Inflammatory macrophage (primary cell): ENCODE measurements around the gene PYGO2.

Experiments
- DNase-seq, 2 donors: peaks; one replicate each; pipeline ENCODE4 v3.0.0-alpha.2; 2020 to 2022
- total RNA-seq, 18 experiments: gene quantifications; one replicate each; lab custom pipeline; 2026; ENCODE audit warnings: mixed read lengths in 6 of 18, inconsistent platforms in 2 of 18; lab: John Stamatoyannopoulos, UW

The PYGO2 gene, protein sequence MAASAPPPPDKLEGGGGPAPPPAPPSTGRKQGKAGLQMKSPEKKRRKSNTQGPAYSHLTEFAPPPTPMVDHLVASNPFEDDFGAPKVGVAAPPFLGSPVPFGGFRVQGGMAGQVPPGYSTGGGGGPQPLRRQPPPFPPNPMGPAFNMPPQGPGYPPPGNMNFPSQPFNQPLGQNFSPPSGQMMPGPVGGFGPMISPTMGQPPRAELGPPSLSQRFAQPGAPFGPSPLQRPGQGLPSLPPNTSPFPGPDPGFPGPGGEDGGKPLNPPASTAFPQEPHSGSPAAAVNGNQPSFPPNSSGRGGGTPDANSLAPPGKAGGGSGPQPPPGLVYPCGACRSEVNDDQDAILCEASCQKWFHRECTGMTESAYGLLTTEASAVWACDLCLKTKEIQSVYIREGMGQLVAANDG
- 4.4 to 21.4 (median 14.3) reads per million in 18 experiments for total RNA-seq

- peak; percentile 61 to 73 for DNase-seq
These were observed at the start of gene PYGO2 for GRCh38 chr1:154961207-154962155. Gene PYGO2 (minus strand): TSS chr1:154961782. CDS start chr1:154961576, 206 bp downstream.

- no peak for DNase-seq
These were observed 49.4 kb upstream of the PYGO2 start for GRCh38 chr1:155011004-155011416.

DNA sequence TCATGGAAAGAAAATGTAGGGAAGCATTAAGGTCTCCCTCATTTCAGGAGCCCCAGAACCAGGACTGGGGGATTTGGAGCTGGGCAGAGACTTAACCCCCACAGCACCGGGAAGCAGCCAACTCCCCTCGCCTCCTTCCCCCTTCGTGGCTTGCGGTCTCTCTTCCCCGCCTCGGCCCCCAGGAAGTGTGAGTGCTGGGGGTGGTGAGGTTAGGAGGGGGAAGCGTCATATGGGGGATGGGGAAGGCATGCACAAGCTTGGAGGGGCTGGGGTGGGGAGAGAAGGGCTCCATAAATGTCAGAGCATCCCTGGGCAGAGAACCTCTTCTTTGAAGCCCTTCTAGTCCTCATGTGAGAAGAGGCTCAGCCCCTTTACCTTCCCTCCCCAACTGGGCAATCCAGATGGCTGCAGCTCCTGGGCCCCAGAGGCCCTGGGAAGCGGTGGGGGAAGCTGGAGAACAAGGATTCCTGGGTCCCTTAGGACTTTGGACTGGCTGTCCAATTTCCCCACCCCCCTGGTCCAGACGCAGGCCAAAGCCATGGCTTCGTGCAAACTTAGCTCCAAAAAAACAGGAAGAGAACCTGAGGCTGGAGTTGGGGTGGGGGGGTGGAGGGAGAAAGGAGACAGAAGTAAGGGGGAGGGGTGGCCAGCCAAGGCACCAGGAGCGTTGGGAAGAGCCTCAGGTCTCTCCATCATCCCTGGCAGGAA, 48.8 kb upstream of the PYGO2 start:
- peak in 1 of 2 donors; percentile 42 for DNase-seq

DNA sequence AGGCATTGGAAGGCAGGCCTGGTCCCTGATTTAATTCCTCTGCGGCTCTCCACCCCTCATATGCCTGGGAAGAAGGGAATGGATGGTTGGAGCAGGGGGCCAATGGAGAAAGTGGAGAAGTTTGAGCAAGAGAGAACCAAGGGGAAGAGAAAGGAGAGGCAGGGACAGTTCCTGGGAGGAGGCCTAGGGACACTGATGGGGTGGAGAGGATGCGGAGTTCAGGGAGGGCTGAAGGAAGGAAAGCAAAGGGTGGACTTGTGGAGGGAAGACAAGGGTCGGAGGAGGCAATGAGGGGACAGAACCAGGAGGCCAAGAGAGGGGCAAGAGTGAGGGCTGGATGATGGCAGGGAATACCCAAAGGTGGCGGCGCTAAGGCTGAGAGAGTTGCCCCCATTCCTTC, 48.2 kb upstream of the PYGO2 start:
- DNase-seq, result no peak

GRCh38 chr1:155009221-155009711, 47.7 kb upstream of the PYGO2 start:
- DNase-seq, result no peak

DNA sequence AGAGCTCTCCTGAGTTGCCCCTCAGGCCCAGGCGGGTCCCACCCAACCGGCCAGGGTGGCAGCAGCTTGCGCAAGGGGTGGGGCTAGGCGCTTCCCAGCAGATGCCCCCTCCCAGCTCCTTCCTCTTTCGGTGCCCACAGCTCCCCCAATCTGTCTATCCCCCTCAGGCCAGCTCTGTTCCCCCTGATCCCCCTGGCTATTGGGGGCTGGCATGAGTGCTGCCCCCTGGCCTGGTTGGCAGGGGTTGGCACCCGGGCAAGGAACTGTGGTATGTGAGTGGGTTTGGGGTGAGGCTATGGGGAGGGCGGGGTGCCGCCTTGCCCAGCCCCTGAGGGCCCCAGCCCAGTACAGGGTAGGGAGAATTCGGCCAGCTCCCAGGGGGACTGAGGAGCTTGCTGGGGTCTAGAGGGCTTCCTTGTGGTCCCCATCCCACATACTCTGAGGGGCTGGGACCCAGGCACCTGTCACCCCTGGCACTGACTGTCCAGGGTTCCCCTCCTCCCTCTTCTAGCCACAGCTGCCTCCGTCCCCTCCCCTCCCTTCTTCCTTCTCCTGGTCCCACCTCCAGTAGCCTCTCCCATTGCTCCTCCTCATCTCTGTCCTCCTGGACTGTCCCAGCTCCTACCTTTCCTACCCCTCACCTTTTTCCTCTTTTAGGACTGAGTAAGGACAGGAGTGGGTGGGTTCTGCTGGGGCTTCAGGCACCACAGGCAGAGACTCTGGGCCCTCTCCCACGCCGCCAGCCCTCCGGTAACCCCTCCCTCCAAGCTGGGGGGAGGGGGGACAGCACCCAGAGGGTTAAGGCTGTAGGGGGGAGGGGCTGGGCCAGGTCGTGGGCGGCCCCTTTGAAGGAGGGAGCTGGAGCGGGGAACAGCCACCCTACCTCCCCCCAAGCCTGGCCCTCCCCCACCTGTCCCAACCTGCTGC, 46.7 kb upstream of the PYGO2 start:
- DNase-seq, result no peak

DNA sequence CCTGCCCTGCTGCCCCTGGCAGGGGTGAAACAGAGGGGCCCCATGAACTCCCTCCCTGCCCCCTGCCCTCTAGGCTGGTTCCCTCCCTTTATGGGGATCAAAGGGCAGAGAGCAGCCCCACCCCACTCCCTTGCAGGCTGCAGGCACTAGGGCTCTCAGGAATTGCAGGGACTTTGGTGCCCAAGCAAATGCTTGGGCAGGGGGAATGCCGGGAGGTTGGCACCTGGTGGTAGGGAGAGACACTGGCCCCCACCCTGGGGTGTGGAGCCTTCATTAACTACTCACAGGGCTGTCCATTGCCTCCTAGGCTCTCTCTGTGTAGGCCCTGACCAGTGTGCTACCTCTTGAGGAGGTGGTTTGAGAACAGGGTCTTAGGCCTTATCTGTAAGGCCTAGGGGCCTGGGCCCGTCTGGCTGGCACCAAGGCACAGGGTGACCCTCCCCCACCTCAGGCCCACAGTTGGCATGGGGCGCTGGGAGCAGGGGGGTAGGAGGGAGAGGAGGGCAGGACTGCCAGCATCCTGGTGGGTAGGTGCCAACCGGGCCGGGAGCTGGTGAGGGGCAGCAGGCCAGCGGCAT, 45.8 kb upstream of the PYGO2 start:
- DNase-seq, result no peak

DNA sequence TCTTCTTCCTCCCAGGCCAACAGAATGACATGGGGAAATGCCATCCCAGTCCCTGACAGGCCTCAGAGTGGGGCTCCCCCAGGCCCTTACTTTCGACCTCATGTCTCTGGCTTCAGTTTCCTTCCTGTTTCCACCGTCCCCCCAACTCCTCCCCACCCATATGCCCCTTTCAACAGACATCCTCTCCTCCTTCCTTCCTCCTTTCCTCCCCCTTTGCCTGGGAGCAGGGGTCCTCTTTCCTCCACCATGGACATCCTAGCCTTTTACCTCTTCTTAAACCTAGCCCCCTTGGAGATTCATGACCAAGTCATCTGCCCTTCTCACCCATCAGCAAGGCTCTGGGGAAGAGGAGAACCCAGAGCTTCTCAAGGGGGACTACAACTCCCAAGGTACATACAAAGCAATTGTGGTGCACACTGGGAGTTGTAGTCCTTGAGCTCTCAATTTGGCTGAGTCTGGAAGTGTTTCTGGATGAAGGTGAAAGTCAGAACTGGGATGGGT, 45.1 kb upstream of the PYGO2 start:
- peak; percentile 59 to 61 for DNase-seq

GRCh38 chr1:155005076-155006011, 43.8 kb upstream of the PYGO2 start:
- DNase-seq, result no peak

GRCh38 chr1:155004352-155005075, 42.9 kb upstream of the PYGO2 start:
- DNase-seq, result no peak

- no peak for DNase-seq
These were observed 42.3 kb upstream of the PYGO2 start for GRCh38 chr1:155003766-155004351.

- no peak for DNase-seq
These were observed 41.7 kb upstream of the PYGO2 start for GRCh38 chr1:155003227-155003765.

DNA sequence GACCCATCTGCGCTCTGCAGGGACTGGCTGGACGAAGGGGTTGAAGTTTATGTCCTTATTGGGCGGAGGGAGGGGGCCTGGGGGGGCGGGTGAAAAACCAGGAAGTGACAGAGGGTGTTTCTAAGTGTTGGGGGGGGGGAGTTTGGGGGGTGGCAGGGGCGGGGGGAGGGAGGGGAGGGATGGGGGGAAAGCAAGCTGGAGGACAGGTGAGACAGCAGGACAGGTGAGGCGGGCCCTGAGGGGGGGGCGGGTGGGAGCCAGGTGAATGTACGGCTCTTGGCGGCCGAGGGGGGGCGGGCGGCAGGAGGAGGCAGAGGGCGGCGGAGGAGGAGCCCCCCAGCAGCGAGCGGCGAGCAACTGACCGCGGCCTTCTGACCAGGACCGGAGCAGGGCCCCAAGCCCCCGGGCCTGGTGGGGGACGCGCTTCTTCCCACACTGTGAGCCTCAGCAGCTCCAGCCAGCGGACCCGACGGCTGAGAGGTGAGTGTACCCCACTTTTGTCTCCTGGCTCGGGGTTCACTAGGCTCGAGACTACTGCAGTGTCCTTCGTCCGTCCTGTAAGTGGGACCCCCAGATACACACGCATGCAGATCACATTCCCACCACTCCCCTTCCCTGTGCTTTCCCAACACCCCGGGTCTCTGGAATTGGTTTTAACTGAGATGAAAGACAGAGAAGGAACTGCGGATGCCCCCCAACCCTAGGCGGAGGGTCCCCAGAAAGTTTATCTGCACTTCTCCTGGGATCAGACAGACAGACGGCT, 41.1 kb upstream of the PYGO2 start, which contains the start of gene ZBTB7B:
TSS of gene ZBTB7B (plus strand) at position 339 of the 763 bp plus-strand sequence. CDS start 11,859 bp downstream, outside the sequence.
- DNase-seq, result no peak

GRCh38 chr1:155001675-155002463, 40.3 kb upstream of the PYGO2 start:
- DNase-seq, result peak; percentile 98 to 99

DNA sequence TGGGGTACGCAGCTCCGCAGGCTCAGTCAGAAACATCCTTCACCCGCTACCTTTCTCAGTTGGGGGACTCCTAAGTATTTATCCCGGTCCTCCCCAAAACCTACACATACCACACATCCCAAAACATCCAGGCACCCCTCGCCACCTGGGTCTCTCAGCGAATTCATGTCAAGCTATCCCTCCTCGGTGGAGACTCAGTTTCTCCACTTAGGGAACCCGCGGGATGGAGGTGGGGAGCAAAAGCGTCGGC, 39.8 kb upstream of the PYGO2 start:
- no peak for DNase-seq

DNA sequence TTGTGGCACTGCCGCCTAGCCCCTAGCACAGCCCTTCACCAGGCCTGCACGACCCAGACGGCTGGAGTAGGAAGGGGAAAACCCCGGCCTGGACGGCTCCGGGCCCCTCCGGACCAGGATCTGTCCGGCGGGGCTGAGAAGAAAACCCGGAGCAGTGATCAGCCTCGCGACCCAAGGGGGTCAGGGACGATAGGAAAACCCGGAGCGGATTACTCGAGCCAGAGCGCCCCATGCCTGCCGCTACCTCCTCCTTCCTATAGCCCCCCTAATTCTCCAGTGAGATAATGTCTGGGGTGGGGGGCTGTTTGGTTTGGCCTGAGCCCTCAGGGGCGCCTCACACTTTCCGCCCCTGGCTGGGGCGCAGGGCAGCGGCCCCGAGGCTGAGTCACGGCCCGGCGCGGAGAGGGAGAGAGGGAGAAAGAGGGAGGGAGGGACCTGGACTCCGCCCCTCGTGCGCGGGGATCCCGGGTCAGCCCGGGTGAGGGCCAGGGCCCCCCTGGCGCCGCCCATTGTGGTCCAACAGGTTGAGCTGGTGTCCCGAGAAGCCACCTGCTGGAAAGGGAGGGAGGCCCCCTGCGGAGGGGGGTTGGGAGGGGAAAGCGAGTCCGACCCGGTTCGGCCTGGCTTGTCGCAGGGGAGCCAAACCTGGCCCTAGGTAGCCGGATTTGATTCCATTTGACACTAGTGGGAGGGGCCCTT, 39.3 kb upstream of the PYGO2 start:
- DNase-seq, result peak; percentile 60 to 61
